Tibial nerve (tissue), 4 donors: ENCODE data around the gene CAMK2G. TPM values are rescaled to one million over a fixed set of nuclear protein-coding genes. Genes with fewer than 3 reads are reported as not detected.

Experiments
- DNase-seq, 2 donors: peaks; one replicate each; pipeline ENCODE4 v3.0.0-alpha.2; 2019; ENCODE audit warnings: low spot score in 2 of 2
- H3K27ac ChIP-seq, 4 donors: fragments of 200-600 bp; sonication (generic) in 3 of 4; one replicate each; pipeline ENCODE4 v1.5.1; 2017 to 2019; ENCODE audit warnings: mild to moderate bottlenecking in 1 of 4
- H3K27me3 ChIP-seq, 2 donors: fragments of 200-600 bp; sonication (generic) in 1 of 2; one replicate each; pipeline versions ENCODE4 v1.5.1 to v1.6.0; 2017 to 2019
- H3K36me3 ChIP-seq, 3 donors: fragments of 200-600 bp; sonication (generic); one replicate each; pipeline ENCODE4 v1.5.1; 2018 to 2019
- H3K4me1 ChIP-seq, 4 donors: fragments of 200-600 bp; sonication (generic) in 3 of 4; one replicate each; pipeline ENCODE4 v1.5.1; 2017 to 2019
- H3K4me3 ChIP-seq, 4 donors: fragments of 200-600 bp; sonication (generic) in 3 of 4; one replicate each; pipeline ENCODE4 v1.5.1; 2017 to 2019; ENCODE audit warnings: mild to moderate bottlenecking in 1 of 4, moderate library complexity in 1 of 4
- H3K9me3 ChIP-seq, 4 donors: fragments of 200-600 bp; sonication (generic) in 3 of 4; one replicate each; pipeline ENCODE4 v1.5.1; 2017 to 2019
- CTCF ChIP-seq, 5 experiments: fragments of 200-600 bp in 3 of 5; fragments of 450-650 bp in 2 of 5; sonication (generic) in 3 of 5; IDR thresholded peaks; one replicate each; pipeline ENCODE4 v1.5.1; 2016 to 2019; ENCODE audit warnings: antibody characterized with exemption in 5 of 5, mild to moderate bottlenecking in 3 of 5, moderate library complexity in 2 of 5
- EP300 ChIP-seq, 2 donors: sonication (generic); formaldehyde crosslinking; IDR thresholded peaks; one replicate each; pipeline ENCODE4 v1.6.1; 2017; ENCODE audit warnings: antibody characterized with exemption in 2 of 2, mild to moderate bottlenecking in 1 of 2
- POLR2A ChIP-seq, 2 donors: fragments of 450-650 bp; IDR thresholded peaks; one replicate each; pipeline ENCODE4 v1.6.1; 2017; ENCODE audit warnings: antibody characterized with exemption in 2 of 2, mild to moderate bottlenecking in 2 of 2, moderate library complexity in 2 of 2
- WGBS, 2 donors: methylation state at CpG; one replicate each; pipeline ENCODE4 v1.1.5; 2018; 5-methylcytosine and 5-hydroxymethylcytosine counted together
- total RNA-seq, 4 donors: library from RNA; depleted of rRNA; stranded (reverse); fragments of >200 nt; gene quantifications; one replicate each; pipeline ENCODE4 v1.1.0, GENCODE V29; 2016

CAMK2G gene
- total RNA-seq, 4 donors from 2014 or later: 26.4 to 43.5 (median 35.1) TPM

DNA sequence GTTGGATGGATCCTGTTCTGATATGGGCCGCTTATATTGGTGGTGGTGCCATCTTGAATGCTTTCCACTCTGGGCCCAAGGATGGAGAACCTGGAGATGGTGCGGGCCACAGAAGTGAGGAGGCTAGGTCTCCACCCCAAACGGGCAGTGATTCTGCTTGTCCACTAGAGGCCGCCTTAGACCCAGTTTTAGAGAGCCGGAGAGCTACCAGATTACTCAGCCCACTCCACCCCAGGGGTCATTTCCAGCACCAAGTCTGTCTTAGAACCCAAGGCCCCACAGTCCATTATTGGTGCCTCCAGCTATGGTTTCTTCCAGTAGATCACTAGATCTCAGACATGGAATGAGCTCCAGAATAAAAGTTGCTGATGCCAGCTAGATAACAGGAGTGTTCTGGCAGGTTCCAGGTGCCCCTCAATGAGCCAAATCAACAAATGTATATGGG, 11.8 kb upstream of the CAMK2G start:
- Histone ChIP-seq H3K4me3 (no peak overlapping the region), H3K9me3 (no peaks in the 10 kb centered on the region), H3K4me1 (peaks cover 0 to 34% (median 30%) of the 10 kb centered on the region in 4 donors), H3K27ac (peak overlapping the region in 3 of 4 donors; percentile 66 to 88 (median 76)), H3K36me3 (no peaks in the 10 kb centered on the region), H3K27me3 (no peaks in the 10 kb centered on the region)
- DNase-seq: peak in 1 of 2 donors; percentile 68
- TF ChIP-seq CTCF (IDR thresholded peaks at IDR 0.05): peak; percentile 83 to 95 (median 86)
- no peak for TF ChIP-seq POLR2A (IDR thresholded peaks at IDR 0.05)
- peak in 1 of 2 donors; percentile 20 for TF ChIP-seq EP300 (IDR thresholded peaks at IDR 0.05)
- WGBS, 2 donors: 2 to 8% methylated on average over 5 of the region's 5 CpGs

- Histone ChIP-seq H3K4me3 (no peak overlapping the region), H3K4me1 (peaks cover 0 to 38% (median 31%) of the 10 kb centered on the region in 4 donors), H3K27ac (no peak overlapping the region), H3K36me3 (no peaks in the 10 kb centered on the region), H3K9me3 (no peaks in the 10 kb centered on the region), H3K27me3 (no peaks in the 10 kb centered on the region)
- TF ChIP-seq CTCF (IDR thresholded peaks at IDR 0.05): no peak
- TF ChIP-seq POLR2A (IDR thresholded peaks at IDR 0.05): no peak
- no peak for TF ChIP-seq EP300 (IDR thresholded peaks at IDR 0.05)
- WGBS, 2 donors: 63 to 71% methylated on average over 3 of the region's 3 CpGs
- DNase-seq: no peak
Observed at GRCh38 chr10:73884017-73884416, 9.7 kb upstream of the CAMK2G start.

- no peak for DNase-seq
- Histone ChIP-seq H3K4me1 (peaks cover 0 to 12% (median 5%) of the 10 kb centered on the region in 4 donors), H3K36me3 (no peaks in the 10 kb centered on the region), H3K9me3 (no peaks in the 10 kb centered on the region), H3K27ac (no peak overlapping the region), H3K27me3 (no peaks in the 10 kb centered on the region), H3K4me3 (no peak overlapping the region)
- no peak for TF ChIP-seq CTCF (IDR thresholded peaks at IDR 0.05)
- no peak for TF ChIP-seq POLR2A (IDR thresholded peaks at IDR 0.05)
- no peak for TF ChIP-seq EP300 (IDR thresholded peaks at IDR 0.05)
- 85 to 87% methylated on average over 3 of the region's 3 CpGs for WGBS, 2 donors
Observed at GRCh38 chr10:73881221-73881919, 7.0 kb upstream of the CAMK2G start.

DNA sequence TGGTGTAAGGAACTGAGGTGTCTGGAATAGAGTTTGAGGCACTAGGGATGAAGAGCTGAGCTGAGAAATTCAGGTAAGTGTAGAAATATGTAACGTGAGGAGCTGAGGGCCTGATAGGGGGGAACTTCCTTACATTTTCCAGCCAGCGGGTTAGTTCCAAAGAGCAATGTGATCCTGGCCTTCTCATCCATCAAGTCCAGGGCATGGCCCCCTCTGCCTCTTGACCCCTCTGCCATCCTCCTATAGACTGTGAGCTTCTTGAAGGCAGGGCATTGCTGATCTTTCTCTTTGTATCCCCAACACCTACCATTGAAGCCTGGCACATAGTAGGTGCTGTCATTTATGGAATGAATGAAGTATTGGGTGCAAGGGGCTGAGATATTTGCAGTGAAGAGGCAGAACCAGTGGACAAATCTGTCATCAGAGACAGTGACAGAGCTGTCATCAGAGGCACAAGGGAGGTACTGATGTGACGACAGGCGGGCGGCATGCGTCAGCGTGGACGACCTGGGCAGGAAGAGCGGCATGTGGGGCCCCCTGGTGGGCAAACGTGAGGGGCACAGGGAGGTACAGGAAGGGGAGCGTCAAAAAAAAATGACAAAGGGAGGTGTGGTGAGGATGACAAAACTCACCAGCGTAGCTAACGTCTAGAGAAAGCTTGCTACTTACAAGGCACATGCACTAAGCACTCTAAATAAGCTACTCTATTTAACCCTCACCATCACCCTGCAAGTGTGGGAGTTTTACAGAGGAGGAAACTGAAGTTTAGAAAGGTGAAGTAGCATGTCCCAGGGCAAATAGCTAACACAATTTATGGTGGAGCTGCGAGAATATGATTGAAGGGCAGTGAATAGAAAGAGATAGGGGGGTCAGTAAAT, 5.2 kb upstream of the CAMK2G start:
- Histone ChIP-seq H3K4me3 (no peak overlapping the region), H3K27ac (no peak overlapping the region), H3K4me1 (peaks cover 0 to 14% (median 3%) of the 10 kb centered on the region in 4 donors), H3K9me3 (no peaks in the 10 kb centered on the region), H3K27me3 (no peaks in the 10 kb centered on the region), H3K36me3 (no peaks in the 10 kb centered on the region)
- WGBS, 2 donors: 13 to 15% methylated on average over 14 of the region's 14 CpGs
- peak; percentile 74 to 79 for DNase-seq
- TF ChIP-seq POLR2A (IDR thresholded peaks at IDR 0.05) (no peak), CTCF (IDR thresholded peaks at IDR 0.05) (peak; percentile 79 to 96 (median 91)), EP300 (IDR thresholded peaks at IDR 0.05) (peak in 1 of 2 donors; percentile 47)
